ENCODE measurements around the gene ZNRF3.

ZNRF3 gene

GRCh38 chr22:29098296-29098695 lies 214.9 kb downstream of the ZNRF3 start:
- TF ChIP-seq, protein P1, sequence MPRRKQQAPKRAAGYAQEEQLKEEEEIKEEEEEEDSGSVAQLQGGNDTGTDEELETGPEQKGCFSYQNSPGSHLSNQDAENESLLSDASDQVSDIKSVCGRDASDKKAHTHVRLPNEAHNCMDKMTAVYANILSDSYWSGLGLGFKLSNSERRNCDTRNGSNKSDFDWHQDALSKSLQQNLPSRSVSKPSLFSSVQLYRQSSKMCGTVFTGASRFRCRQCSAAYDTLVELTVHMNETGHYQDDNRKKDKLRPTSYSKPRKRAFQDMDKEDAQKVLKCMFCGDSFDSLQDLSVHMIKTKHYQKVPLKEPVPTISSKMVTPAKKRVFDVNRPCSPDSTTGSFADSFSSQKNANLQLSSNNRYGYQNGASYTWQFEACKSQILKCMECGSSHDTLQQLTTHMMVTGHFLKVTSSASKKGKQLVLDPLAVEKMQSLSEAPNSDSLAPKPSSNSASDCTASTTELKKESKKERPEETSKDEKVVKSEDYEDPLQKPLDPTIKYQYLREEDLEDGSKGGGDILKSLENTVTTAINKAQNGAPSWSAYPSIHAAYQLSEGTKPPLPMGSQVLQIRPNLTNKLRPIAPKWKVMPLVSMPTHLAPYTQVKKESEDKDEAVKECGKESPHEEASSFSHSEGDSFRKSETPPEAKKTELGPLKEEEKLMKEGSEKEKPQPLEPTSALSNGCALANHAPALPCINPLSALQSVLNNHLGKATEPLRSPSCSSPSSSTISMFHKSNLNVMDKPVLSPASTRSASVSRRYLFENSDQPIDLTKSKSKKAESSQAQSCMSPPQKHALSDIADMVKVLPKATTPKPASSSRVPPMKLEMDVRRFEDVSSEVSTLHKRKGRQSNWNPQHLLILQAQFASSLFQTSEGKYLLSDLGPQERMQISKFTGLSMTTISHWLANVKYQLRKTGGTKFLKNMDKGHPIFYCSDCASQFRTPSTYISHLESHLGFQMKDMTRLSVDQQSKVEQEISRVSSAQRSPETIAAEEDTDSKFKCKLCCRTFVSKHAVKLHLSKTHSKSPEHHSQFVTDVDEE (CRISPR knock-in tag; IDR thresholded peaks at IDR 0.05): no peak
- no peak for TF ChIP-seq ZFP30 (CRISPR knock-in tag; IDR thresholded peaks at IDR 0.05)
- TF ChIP-seq ZNF70 (CRISPR knock-in tag; IDR thresholded peaks at IDR 0.05): no peak
- no peak for ATAC-seq

GRCh38 chr22:29102300-29102699 lies 218.9 kb downstream of the ZNRF3 start:
- no peak for ATAC-seq
- no peak for TF ChIP-seq ZFP3 (CRISPR knock-in tag; IDR thresholded peaks at IDR 0.05)
- no peak for TF ChIP-seq OSR1 (CRISPR knock-in tag; IDR thresholded peaks at IDR 0.05)
- no peak for TF ChIP-seq SNAI2 (CRISPR knock-in tag; IDR thresholded peaks at IDR 0.05)
- TF ChIP-seq PPARA (CRISPR knock-in tag; IDR thresholded peaks at IDR 0.05; ENCODE audit: borderline replicate concordance): no peak
- TF ChIP-seq, protein P1 (CRISPR knock-in tag; IDR thresholded peaks at IDR 0.05): no peak
- no peak for TF ChIP-seq TOX (CRISPR knock-in tag; IDR thresholded peaks at IDR 0.05; ENCODE audit: borderline replicate concordance)
- TF ChIP-seq, protein P2, sequence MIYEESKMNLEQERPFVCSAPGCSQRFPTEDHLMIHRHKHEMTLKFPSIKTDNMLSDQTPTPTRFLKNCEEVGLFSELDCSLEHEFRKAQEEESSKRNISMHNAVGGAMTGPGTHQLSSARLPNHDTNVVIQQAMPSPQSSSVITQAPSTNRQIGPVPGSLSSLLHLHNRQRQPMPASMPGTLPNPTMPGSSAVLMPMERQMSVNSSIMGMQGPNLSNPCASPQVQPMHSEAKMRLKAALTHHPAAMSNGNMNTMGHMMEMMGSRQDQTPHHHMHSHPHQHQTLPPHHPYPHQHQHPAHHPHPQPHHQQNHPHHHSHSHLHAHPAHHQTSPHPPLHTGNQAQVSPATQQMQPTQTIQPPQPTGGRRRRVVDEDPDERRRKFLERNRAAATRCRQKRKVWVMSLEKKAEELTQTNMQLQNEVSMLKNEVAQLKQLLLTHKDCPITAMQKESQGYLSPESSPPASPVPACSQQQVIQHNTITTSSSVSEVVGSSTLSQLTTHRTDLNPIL (CRISPR knock-in tag; IDR thresholded peaks at IDR 0.05; ENCODE audit: low read depth): no peak

DNA sequence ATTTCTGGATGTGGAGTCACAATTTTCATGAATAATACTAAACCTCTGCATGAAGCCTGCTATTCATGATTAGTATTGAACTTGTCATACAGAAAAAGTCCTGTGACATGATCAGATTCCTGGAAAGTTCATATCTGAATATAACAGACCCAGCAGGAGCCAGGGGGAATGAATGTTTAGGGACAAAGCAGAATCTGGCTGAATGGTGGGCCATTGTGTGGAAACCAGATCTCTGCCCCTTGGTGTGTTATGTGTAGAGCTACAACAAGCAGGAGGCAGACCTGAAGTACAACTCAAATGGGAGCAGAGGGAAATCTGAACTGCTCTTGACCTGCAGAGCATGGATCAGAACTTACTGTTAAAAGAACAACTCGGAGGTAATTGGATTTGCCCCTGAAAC lies 219.7 kb downstream of the ZNRF3 start:
- ATAC-seq: no peak
- TF ChIP-seq ESRRG (CRISPR knock-in tag; IDR thresholded peaks at IDR 0.05): no peak
- TF ChIP-seq ZNF565 (CRISPR knock-in tag; conservative IDR thresholded peaks at IDR 0.05; ENCODE audit: low read depth): no peak
- TF ChIP-seq ZFP30 (CRISPR knock-in tag; IDR thresholded peaks at IDR 0.05): no peak
- no peak for TF ChIP-seq RARB (CRISPR knock-in tag; IDR thresholded peaks at IDR 0.05)
- TF ChIP-seq CSRNP3 (CRISPR knock-in tag; IDR thresholded peaks at IDR 0.05): no peak
- TF ChIP-seq OSR1 (CRISPR knock-in tag; IDR thresholded peaks at IDR 0.05): no peak
- no peak for TF ChIP-seq SNAI2 (CRISPR knock-in tag; IDR thresholded peaks at IDR 0.05)
- TF ChIP-seq TCF4 (CRISPR knock-in tag; IDR thresholded peaks at IDR 0.05; ENCODE audit: borderline replicate concordance): no peak
- no peak for TF ChIP-seq TOX (CRISPR knock-in tag; IDR thresholded peaks at IDR 0.05; ENCODE audit: borderline replicate concordance)
- TF ChIP-seq, protein P2 (CRISPR knock-in tag; IDR thresholded peaks at IDR 0.05; ENCODE audit: low read depth): no peak
- TF ChIP-seq CSDC2 (CRISPR knock-in tag; IDR thresholded peaks at IDR 0.05): no peak
- TF ChIP-seq ISL1 (CRISPR knock-in tag; IDR thresholded peaks at IDR 0.05): no peak
- TF ChIP-seq ZNF70 (CRISPR knock-in tag; IDR thresholded peaks at IDR 0.05): no peak
- no peak for TF ChIP-seq BACH2 (CRISPR knock-in tag; IDR thresholded peaks at IDR 0.05; ENCODE audit: borderline replicate concordance)
- TF ChIP-seq, protein P3, sequence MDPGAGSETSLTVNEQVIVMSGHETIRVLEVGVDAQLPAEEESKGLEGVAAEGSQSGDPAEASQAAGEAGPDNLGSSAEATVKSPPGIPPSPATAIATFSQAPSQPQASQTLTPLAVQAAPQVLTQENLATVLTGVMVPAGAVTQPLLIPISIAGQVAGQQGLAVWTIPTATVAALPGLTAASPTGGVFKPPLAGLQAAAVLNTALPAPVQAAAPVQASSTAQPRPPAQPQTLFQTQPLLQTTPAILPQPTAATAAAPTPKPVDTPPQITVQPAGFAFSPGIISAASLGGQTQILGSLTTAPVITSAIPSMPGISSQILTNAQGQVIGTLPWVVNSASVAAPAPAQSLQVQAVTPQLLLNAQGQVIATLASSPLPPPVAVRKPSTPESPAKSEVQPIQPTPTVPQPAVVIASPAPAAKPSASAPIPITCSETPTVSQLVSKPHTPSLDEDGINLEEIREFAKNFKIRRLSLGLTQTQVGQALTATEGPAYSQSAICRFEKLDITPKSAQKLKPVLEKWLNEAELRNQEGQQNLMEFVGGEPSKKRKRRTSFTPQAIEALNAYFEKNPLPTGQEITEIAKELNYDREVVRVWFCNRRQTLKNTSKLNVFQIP (CRISPR knock-in tag; IDR thresholded peaks at IDR 0.05; ENCODE audit: borderline replicate concordance, low read depth): no peak
- no peak for TF ChIP-seq PPARA (CRISPR knock-in tag; IDR thresholded peaks at IDR 0.05; ENCODE audit: borderline replicate concordance)
- TF ChIP-seq PATZ1 (CRISPR knock-in tag; IDR thresholded peaks at IDR 0.05; ENCODE audit: borderline replicate concordance): no peak
- TF ChIP-seq ZNF8 (CRISPR knock-in tag; IDR thresholded peaks at IDR 0.05): no peak
- TF ChIP-seq, protein P1 (CRISPR knock-in tag; IDR thresholded peaks at IDR 0.05): no peak
- no peak for TF ChIP-seq ZC3H10 (CRISPR knock-in tag; IDR thresholded peaks at IDR 0.05)

All from SK-N-SH treated with all-trans-retinoic acid at 6 μM for 48 hours (cell line).